DMS79 treated with DMSO at 0.1 percent for 48 hours (cell line): ENCODE results near the gene BAZ2B.
A peak's percentile ranks its signal among the peaks of the same experiment; 100 is the strongest.
"Not testable (repeated sequence)": the region's sequence is repeated elsewhere in the genome, so short reads cannot be mapped to it uniquely, and the experiment has no call there.

ENCODE experiments used
- DNase-seq: peaks from one replicate; lab custom pipeline; 2025; lab: John Stamatoyannopoulos, UW

BAZ2B gene

DNA sequence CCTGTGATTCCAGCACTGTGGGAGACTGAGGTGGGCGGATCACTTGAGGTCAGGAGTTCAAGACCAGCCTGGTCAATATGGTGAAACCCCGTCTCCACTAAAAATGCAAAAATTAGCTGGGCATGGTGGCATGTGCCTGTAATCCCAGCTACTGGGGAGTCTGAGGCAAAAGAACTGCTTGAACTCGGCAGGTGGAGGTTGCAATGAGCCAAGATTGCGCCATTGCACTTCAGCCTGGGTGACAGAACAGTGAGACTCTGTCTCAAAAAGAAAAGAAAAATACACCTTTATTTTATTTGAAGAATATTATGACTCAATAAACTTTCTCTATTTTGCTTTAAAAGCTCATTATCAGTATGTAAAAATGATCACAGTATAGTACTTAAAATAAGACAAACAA, 81.1 kb downstream of the BAZ2B start:
- DNase-seq = not testable (repeated sequence)

DNA sequence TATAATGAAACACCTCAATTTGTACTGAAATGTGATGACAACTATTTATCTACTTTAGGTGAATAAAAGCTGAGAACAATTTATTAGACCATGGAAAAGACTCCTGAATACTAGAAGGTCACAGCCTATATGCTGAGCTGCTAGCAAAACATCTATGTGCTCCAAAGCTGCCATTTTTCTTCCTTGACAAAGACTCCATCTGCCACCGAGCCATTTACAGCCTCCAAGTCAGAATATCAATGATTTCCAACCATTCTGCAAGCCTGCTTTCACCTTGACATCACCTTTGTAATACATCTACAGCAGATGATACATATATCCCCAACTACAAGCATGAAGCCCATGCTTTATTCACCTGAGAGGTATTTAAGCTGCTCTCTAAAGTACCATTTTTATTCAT, 84.9 kb downstream of the BAZ2B start:
- no peak for DNase-seq

DNA sequence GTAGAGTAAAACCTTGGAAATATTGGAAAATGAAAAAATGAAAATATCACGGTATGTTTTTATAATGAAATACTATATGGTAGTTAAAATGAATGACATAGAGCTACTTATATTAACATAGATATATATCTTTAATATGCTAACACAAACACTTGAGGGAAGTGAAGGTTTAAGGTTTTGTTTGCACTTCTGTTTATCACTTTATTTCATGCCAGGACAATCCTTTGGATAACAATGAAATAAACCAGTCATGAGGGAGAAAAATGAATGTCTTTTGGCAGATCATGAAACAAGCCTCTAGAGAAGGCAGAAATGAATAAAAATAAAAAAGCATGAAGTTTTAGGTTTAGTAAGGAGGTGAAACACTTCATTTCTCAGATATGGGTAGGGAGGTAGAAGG, 89.9 kb downstream of the BAZ2B start:
- no peak for DNase-seq

DNA sequence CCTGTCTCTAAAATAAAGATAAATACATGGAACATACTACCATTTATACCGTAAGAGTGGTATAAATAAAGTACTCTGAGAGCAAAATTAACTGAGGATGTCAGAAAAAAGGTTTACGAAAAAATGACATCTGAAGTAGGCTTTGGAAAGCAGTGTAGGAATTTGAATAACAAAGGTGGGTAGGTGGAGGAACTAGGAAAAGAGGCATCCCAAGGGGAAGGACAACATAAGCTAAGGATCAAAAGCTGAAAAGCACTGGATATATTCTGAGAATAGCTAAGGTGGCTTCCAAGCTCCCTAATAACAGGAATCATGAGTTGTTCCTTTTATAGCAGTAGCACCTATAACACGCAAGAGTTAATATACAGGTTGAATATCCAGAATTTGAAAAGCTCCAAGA, 91.3 kb downstream of the BAZ2B start:
- DNase-seq = no peak

DNA sequence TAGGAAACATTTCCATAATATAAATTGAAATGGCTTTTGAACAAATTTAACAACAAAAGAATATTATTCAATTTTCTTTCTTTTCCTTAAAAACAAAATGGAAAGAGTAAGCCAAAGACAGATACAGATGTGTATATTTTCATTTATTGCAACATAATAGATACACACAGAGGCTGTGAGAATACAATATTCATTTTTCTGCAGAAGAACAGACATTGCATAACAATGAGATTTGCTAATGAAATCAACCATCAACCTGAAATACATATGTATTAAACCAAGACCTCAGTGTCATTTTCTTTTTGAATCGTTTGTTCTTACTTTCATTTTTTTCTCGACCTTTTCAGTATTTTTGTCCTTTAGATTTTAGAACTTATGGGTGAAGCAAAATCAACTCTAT, 95.1 kb downstream of the BAZ2B start:
- no peak for DNase-seq

DNA sequence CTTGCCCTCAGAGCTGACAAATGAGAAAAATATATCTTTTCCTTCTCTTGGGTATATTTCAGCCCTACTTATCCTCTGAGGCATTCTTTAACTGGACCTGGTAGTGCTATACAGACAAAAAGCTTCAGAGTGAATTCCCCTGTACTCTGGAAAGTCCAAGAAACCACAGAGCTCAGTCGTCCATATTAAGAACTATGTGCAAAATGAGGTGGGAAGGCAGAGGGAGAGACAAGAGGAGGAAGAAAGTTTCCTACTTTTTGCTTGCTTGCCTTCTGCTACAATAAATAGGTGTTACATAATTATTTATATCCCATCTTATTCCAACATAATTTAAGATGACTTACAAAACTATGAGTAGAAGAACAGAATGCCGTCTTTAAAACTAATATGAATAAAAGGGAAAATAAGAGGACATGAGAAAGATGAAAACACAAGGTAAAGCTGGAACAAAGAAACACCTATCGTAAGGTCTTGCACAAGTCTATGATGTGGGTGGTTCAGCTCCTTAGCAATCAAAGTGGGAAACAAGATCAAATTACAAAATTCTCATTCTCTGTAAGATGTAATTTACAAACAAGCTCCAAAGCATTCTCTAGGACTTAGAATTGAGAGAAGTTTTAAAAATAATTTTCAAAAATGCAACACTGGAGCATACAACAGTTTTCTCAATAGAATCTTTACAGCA, 97.9 kb downstream of the BAZ2B start:
- peak; percentile 46 for DNase-seq

DNA sequence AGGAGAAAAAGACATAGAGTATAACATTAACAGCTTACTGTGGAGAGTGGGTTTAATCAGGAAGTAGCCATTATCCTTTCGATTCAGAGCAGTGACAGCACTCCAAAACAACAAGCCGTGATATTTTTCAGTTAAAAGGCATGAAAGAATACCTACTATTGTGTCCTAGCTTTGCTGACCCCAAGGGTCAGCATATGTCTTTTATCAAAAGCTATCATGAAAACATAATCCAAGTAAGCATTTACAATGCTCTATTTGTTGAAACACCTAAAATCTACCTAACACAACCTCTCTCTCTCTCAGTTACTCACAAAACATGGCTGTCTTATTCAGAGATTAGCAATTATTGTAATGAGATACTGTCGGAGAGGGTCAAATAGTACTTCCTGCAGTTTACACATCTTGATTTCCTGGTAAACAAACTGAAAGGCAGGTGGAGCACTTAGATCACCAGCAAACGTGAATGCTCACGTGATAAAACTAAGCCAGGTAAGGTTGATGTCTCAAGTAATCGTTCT, 100.0 kb downstream of the BAZ2B start:
- DNase-seq = peak; percentile 98

DNA sequence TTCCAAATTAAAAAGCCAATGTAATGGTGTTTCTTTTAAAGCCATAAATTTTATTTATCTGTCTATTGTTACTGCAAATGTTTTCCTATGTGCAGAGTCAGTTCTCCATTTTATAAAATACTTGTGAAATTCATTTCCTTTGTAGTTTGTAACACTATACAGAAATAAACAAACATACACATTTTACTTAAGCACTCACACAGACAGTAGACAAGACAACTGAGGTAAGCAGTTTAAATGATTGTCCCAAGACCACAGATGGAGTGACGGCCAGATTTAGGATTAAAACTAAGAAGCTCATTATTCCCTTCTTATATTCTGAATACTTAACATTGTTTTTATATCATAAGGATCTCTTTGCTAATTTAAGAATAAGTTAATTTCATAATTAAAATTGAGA, 100.9 kb downstream of the BAZ2B start:
- peak; percentile 52 for DNase-seq

DNA sequence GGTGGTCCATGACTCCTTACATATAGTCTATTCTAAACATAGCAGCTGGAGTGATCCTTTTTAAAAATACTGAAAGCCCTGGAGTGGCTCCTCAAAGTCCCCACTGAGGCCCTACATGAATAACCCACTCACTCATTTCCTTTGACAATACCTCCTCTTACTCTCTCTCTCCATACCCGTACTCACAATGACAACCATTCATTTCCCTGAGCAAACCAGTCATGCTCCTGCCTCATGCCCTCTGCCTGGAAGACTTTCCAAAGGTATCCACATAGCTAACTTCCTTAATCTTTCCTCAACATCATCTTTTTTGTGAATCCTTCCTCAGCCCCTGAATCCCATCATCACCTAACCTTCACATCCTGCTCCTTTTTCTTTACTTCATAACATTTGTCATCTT, 102.6 kb downstream of the BAZ2B start:
- DNase-seq = no peak

DNA sequence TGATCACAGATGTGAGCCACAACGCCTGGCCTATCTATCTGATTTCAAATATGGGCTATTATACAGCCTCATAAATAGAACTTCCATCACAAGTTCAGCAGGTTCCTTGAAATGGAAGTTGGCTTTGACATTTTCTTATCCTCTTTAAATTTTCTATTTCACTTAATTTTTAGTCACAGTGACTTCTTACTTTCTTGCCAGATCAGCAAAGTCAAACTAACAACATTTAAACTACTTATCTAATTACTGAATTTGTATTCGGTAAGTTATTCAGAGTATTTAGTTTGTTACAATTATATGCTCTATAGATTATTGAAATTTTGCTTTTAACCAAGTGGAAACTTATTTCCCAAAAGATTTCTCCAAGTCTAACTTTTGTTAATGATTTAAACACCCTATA, 108.2 kb downstream of the BAZ2B start:
- no peak for DNase-seq

DNA sequence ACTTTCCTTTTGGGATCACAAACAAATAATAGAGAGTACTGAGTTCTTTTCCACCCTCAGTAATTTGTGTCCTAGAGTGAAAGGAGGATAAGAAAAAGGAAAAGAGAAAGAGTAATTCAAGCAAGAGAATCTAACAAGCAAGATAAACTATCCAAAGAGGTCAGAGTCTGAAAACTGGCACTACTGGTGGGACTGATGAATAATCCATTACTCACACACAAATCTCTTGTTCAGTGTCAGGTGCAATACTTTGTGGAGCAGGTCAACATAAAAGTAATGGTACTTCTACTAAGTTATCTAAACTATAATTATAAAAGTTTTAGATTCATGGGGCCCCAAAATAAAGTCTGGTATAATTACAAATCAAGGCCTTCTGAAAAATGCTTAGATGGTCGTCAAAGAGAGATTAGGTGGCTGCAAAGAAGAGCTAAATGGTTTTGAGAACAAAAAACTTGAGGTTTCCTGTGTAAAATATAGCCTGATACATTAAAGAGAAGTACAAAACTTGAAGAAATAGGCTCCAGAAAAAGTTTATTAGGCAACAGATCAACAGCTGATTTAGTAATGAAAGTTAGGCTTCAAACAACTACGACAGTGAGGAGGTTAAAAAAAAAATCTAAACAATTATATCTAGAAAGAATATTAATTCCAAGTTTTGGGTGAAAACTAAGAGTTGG, 109.4 kb downstream of the BAZ2B start:
- no peak for DNase-seq

DNA sequence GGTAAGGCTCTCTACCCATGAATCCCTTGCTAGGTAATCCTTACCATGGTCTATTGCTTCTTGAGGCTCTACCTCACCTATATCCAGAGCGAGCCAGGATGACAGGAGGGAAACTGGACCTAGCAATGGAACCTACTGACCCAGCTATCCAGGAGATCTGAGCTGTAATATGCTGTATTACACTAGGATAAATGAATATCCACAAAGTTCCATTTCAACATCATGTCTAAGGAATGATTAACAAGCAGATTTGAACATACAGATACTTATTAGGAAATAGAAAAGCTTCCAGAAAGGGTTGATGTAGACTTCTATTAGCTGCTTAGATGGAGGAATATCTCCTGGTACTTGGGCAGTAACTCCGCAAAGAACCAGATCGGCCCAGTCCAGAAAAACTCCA, 110.1 kb downstream of the BAZ2B start:
- DNase-seq = no peak

DNA sequence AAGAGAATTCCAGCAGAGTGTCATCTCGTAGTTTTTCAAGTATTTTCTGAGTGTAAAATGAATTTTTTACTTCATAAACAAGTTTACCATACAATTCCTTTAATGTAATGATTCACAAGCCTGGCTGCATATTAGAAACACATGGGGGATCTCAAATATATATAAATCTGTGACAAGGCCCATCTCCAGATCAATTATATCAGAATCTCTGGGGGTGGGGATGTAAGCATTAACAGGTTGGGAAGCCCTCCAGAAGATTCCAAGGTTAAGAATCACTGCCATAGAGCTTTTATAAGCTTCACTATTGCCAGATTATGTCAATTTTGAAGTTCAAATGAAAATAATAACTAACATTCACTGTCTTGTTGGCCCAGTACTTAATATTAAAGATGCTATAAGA, 111.2 kb downstream of the BAZ2B start:
- no peak for DNase-seq

DNA sequence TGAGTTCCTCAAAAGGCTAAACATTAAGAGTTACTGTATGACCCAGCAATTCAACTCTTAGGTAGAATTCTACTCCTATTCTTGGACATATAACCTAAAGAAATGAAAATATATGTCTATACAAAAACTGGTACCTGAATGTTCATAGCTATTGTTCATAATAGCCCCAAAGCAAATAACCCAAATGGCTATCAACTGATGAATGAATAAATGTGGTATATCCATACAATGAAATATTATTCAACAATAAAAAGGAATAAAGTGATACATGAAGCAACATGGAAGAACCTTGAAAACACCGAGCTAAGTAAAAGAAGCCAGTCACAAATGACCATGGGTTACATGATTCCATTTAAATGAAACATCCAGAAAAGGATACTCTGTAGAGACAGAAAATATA, 114.6 kb downstream of the BAZ2B start:
- DNase-seq = no peak

DNA sequence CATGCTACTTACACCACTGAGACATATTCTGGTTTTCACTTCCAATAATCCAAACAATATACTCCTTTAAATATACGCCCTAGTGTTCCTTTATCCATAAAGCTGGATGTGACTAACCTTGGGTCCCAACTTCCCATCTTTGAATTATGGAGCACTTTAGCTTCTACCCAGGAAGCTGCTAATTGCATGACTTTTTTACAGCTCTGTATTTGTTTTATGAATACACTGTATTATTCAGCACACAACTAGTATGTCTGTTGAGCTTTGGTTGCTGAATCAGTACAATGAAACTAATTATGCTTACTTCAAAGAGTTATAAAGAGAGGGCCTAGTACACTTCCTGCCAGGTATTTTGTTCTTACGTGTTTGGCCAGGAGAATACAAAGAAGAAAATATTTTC, 118.5 kb downstream of the BAZ2B start:
- DNase-seq = no peak

DNA sequence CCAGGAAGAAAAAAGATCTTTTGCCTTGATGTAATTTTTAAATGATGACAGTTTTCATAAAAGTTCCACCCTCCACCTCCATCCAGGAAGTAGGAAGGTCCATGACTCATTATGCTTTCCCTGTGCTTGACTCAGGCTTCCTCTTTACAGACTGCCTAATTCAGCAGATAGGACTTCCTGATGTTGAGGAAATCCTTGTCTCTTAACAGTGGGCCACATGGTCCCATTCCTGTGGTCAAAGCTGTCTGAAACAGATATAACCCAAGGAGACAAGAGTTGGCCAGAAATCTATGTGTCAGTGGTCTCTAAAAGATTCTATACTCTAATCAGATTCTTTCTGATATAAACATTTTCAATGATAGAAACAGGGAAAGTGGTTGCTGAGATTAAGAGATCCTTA, 119.1 kb downstream of the BAZ2B start:
- no peak for DNase-seq

DNA sequence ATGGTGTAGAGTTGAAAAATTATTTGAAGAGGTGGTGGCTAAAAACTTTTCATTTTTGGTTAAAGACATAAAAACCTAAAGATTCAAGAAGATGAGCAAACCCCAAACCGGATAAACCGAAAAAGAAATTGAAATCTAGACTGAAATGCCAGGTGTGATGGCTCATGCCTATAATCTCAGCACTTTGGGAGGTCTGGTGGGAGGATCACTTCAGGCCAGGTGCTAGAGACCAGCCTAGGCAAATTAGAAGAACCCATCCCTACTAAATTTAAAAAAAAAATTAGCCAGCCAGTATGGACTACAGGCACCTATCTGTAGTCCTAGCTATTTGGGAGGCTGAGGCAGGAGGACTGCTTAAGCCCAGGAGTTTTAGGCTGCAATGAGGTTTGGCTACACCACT, 126.9 kb downstream of the BAZ2B start:
- no peak for DNase-seq

DNA sequence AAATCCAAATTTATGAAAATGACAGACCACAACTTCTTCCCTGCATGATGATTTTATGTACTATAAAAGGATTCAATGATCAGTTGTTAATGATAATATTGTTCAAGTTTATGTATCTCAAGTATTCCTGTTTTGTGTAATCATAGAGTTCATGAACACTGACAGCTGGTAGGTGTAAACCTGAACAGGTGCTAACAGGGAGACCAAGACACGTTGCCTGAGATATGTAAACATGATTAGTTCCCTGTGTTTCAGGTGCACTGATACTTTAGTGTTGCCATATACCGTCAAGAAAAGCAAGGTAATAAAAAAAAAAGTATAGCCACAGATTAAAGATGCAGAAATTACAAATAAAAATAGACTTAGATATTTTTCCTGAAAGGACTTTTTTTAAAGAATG, 131.8 kb downstream of the BAZ2B start:
- DNase-seq = no peak

DNA sequence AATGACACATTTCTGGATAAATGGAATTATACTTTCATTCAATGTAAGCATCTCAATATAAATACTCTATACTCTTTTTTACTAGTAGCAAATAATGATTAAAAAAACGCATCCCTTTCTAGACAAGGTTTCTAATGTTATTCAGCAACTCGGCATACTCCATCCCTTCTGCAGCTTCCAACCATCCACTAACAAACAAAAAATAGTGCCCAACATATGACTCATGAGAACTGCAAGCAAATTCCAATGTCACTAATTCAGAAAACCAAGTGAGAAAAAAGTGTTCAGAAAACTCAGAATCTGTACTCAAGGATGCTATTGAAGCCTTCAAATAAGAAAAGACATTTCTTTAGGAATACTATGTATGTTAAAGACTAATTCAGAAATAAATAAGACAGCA, 140.0 kb downstream of the BAZ2B start:
- no peak for DNase-seq

DNA sequence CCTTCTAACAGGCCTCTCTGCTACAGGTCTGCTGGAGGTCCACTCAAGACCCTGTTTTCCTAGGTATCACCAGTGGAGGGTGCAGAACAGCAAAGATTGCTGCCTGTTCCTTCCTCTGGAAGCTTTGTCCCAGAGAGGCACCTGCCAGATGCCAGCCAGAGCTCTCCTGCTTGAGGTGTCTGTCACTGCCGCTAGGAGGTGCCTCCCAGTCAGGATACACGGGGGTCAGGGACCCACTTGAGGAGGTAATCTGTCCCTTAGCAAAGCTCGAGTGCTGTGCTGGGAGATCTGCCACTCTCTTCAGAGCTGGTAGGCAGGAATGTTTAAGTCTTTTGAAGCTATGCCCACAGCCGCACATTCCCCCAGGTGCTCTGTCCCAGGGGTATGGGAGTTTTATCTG, 140.6 kb downstream of the BAZ2B start:
- DNase-seq = no peak

DNA sequence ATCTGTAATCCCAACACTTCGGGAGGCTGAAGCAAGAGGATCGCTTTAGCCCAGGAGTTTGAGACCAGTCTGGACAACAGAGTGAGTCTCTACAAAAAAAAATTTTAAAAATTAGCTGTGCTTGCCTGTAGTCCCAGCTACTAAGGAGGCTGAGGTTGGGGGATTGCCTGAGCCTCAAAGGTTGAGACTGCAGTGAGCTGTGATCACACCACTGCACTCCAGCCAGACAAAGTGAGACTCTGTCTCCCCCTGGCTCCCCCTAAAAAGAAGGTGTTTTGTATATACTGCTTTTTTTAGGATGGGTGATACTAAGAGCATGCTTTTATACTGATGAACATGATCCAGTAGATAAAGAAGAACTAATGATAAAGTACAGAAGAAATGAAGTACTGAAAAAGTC, 145.0 kb downstream of the BAZ2B start:
- no peak for DNase-seq

DNA sequence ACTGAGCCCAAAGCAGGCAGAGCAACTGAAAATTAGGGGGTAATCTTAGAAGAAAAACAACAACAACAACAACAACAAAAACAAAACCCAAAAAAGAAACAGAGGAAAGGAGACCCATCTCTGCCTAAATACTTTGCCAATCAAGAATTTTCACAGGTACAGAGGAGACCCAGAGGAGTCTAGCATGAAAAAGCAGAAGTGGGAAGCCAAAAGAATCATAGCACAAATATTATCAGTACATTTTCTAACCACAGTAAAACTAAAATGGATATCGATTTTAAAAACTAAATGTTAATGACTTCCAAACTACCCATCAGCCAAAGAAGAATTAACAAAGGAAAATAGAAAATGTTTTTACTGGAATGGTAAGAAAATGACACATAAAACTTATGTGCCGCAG, 148.1 kb downstream of the BAZ2B start:
- DNase-seq = no peak

DNA sequence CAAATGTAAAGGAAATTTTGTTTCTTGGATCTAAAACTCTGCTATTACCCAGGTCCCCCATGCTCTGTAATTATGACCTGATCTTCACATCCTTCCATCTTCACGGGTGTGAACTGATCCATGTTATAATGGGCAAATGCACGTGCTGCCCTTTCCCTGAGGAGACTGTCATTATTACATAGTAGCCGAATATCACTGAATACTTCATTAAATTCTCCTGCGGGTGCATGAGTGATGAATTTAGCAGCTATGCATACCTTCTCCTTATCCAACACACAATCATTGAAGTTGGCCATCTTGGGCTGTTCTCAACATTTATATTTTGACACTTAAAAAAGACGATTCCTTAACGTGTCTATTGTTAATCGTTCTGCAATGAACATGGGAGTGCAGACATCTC, 153.4 kb downstream of the BAZ2B start:
- DNase-seq = no peak

DNA sequence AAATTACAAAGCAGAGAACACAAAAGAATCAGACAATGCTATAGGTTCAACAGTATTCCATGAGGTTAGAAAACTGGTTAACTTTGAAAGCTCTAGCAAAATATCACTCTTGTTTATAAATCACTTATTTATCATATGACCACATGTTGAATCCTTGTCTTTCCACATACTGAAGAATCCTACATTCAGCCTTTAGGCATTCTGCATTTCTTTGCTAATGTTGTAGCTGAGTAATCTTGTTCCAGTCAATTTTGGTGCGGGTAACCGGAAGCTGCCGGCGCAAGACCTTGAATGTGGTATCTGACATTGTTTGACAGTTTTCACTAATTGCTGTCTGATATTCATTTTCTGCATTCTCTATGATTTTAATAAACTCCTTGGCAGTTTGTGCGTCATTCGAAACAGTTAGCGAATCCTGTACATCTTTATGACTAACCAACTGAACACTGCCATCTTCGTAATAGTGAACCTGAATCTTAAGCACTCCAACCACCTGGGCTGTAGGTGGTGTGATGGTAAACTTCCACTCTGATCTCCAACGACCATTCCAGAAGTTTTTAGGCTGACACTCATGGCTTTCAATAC, 154.1 kb downstream of the BAZ2B start:
- DNase-seq = no peak
